HepG2 (cell line): ENCODE data around the gene PPRC1.

Source experiments
- CBX5 ChIP-seq: sonication (generic); formaldehyde crosslinking; IDR thresholded peaks from 2 replicates; pipeline ENCODE4 v1.4.0; 2020; ENCODE audit warnings: missing genetic modification reagents, borderline replicate concordance
- CTCF ChIP-seq: sonication (generic); formaldehyde crosslinking; IDR thresholded peaks from 2 replicates; pipeline ENCODE4 v1.5.0; 2020; ENCODE audit warnings: mild to moderate bottlenecking, missing genetic modification reagents, moderate library complexity
- HDAC1 ChIP-seq: sonication (generic); formaldehyde crosslinking; IDR thresholded peaks from 2 replicates; pipeline ENCODE4 v1.5.1; 2020; ENCODE audit warnings: mild to moderate bottlenecking, missing genetic modification reagents
- POLR2A ChIP-seq, 2 experiments: IDR thresholded peaks; 2 replicates each; pipeline ENCODE4 v1.6.1; 2011; ENCODE audit warnings: low read depth in 2 of 2, low read length in 2 of 2, mild to moderate bottlenecking in 1 of 2, moderate library complexity in 1 of 2; ENCODE audit not compliant: insufficient read depth in 1 of 2
- RBM22 ChIP-seq: fragments of 200-400 bp; formaldehyde crosslinking; optimal IDR thresholded peaks from 2 replicates; pipeline ENCODE3; 2017; ENCODE audit warnings: mild to moderate bottlenecking, low read length, moderate library complexity
- ZNF432 ChIP-seq: sonication (generic); formaldehyde crosslinking; IDR thresholded peaks from 2 replicates; pipeline ENCODE4 v1.5.0; 2020; ENCODE audit warnings: missing genetic modification reagents, mild to moderate bottlenecking, borderline replicate concordance
- TF ChIP-seq, protein P1 (sequence below): sonication (generic); formaldehyde crosslinking; IDR thresholded peaks from 2 replicates; pipeline ENCODE4 v1.4.0; 2020; ENCODE audit warnings: missing genetic modification reagents
- TF ChIP-seq, protein P2 (sequence below): sonication (generic); formaldehyde crosslinking; IDR thresholded peaks from 2 replicates; pipeline ENCODE4 v1.4.0; 2020; ENCODE audit warnings: missing genetic modification reagents

GRCh38 chr10:102083541-102083940 is 49.3 kb upstream of the PPRC1 start:
- TF ChIP-seq, protein P1, sequence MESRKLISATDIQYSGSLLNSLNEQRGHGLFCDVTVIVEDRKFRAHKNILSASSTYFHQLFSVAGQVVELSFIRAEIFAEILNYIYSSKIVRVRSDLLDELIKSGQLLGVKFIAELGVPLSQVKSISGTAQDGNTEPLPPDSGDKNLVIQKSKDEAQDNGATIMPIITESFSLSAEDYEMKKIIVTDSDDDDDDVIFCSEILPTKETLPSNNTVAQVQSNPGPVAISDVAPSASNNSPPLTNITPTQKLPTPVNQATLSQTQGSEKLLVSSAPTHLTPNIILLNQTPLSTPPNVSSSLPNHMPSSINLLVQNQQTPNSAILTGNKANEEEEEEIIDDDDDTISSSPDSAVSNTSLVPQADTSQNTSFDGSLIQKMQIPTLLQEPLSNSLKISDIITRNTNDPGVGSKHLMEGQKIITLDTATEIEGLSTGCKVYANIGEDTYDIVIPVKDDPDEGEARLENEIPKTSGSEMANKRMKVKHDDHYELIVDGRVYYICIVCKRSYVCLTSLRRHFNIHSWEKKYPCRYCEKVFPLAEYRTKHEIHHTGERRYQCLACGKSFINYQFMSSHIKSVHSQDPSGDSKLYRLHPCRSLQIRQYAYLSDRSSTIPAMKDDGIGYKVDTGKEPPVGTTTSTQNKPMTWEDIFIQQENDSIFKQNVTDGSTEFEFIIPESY: no peak
- TF ChIP-seq CBX5 (CRISPR knock-in tag) (no peak), CTCF (no peak), RBM22 (no peak), POLR2A (IDR thresholded peaks at IDR 0.05; ENCODE audit: insufficient read depth in 1 of 2, low read depth in 2 of 2, low read length in 2 of 2) (no peak), ZNF432 (CRISPR knock-in tag) (no peak), HDAC1 (no peak)
- TF ChIP-seq, protein P2, sequence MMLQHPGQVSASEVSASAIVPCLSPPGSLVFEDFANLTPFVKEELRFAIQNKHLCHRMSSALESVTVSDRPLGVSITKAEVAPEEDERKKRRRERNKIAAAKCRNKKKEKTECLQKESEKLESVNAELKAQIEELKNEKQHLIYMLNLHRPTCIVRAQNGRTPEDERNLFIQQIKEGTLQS (CRISPR knock-in tag): no peak
